Measurements from ENCODE around the gene SWT1.
"Not testable (repeated sequence)": the region's sequence is repeated elsewhere in the genome, so short reads cannot be mapped to it uniquely, and the experiment has no call there.

SWT1 gene

GRCh38 chr1:185321653-185322221, 164.8 kb downstream of the SWT1 start:
- H3K36me3 Mint-ChIP-seq; H3K9me3 Mint-ChIP-seq (ENCODE audit: low read depth): not testable (repeated sequence)
- H3K4me1 Mint-ChIP-seq (ENCODE audit: low read depth) = peaks cover 13% of the 10 kb centered on the region

GRCh38 chr1:185322636-185323035, 165.7 kb downstream of the SWT1 start:
- no peak overlapping the region for H3K4me3 Mint-ChIP-seq
- H3K27ac Mint-ChIP-seq = no peak overlapping the region
- no peaks in the 10 kb centered on the region for H3K9me3 Mint-ChIP-seq (ENCODE audit: low read depth)
- peaks cover 10% of the 10 kb centered on the region for H3K4me1 Mint-ChIP-seq (ENCODE audit: low read depth)
- no peaks in the 10 kb centered on the region for H3K27me3 Mint-ChIP-seq
- no peaks in the 10 kb centered on the region for H3K36me3 Mint-ChIP-seq

More at GRCh38 chr1:185321653-185322221, 164.8 kb downstream of the SWT1 start:
- not testable (repeated sequence) for H3K27me3 Mint-ChIP-seq, H3K27ac Mint-ChIP-seq, H3K4me3 Mint-ChIP-seq

GRCh38 chr1:185324118-185324517, 167.2 kb downstream of the SWT1 start:
- H3K9me3 Mint-ChIP-seq (ENCODE audit: low read depth) = peaks cover 4% of the 10 kb centered on the region
- H3K4me3 Mint-ChIP-seq = no peak overlapping the region
- no peak overlapping the region for H3K27ac Mint-ChIP-seq
- H3K27me3 Mint-ChIP-seq = no peaks in the 10 kb centered on the region
- H3K4me1 Mint-ChIP-seq (ENCODE audit: low read depth) = no peaks in the 10 kb centered on the region
- H3K36me3 Mint-ChIP-seq = no peaks in the 10 kb centered on the region

- Mint-ChIP-seq H3K36me3 (no peaks in the 10 kb centered on the region), H3K9me3 (ENCODE audit: low read depth) (peaks cover 4% of the 10 kb centered on the region), H3K27ac (no peak overlapping the region), H3K27me3 (no peaks in the 10 kb centered on the region), H3K4me1 (ENCODE audit: low read depth) (no peaks in the 10 kb centered on the region), H3K4me3 (no peak overlapping the region)
Observed at GRCh38 chr1:185325413-185325812, 168.4 kb downstream of the SWT1 start.

GRCh38 chr1:185328255-185328654, 171.3 kb downstream of the SWT1 start:
- Mint-ChIP-seq H3K4me3 (no peak overlapping the region), H3K36me3 (no peaks in the 10 kb centered on the region), H3K9me3 (ENCODE audit: low read depth) (peaks cover 4% of the 10 kb centered on the region), H3K27ac (no peak overlapping the region), H3K27me3 (no peaks in the 10 kb centered on the region), H3K4me1 (ENCODE audit: low read depth) (no peaks in the 10 kb centered on the region)

GRCh38 chr1:185334182-185334581, 177.2 kb downstream of the SWT1 start:
- H3K36me3 Mint-ChIP-seq = no peaks in the 10 kb centered on the region
- H3K4me3 Mint-ChIP-seq = no peak overlapping the region
- no peak overlapping the region for H3K27ac Mint-ChIP-seq
- no peaks in the 10 kb centered on the region for H3K27me3 Mint-ChIP-seq
- peaks cover 20% of the 10 kb centered on the region for H3K4me1 Mint-ChIP-seq (ENCODE audit: low read depth)
- peaks cover 3% of the 10 kb centered on the region for H3K9me3 Mint-ChIP-seq (ENCODE audit: low read depth)

- H3K4me1 Mint-ChIP-seq (ENCODE audit: low read depth) = peaks cover 38% of the 10 kb centered on the region
- no peaks in the 10 kb centered on the region for H3K36me3 Mint-ChIP-seq
- no peak overlapping the region for H3K4me3 Mint-ChIP-seq
- H3K27me3 Mint-ChIP-seq = no peaks in the 10 kb centered on the region
- H3K9me3 Mint-ChIP-seq (ENCODE audit: low read depth) = peaks cover 3% of the 10 kb centered on the region
- H3K27ac Mint-ChIP-seq = no peak overlapping the region
Observed at GRCh38 chr1:185337246-185337645, 180.3 kb downstream of the SWT1 start.

GRCh38 chr1:185338719-185339622, 182.0 kb downstream of the SWT1 start:
- no peaks in the 10 kb centered on the region for H3K36me3 Mint-ChIP-seq
- peaks cover 3% of the 10 kb centered on the region for H3K9me3 Mint-ChIP-seq (ENCODE audit: low read depth)
- H3K27me3 Mint-ChIP-seq = no peaks in the 10 kb centered on the region
- H3K4me1 Mint-ChIP-seq (ENCODE audit: low read depth) = peaks cover 38% of the 10 kb centered on the region
- H3K4me3 Mint-ChIP-seq = peak overlapping the region; percentile 13
- peak overlapping the region; percentile 74 for H3K27ac Mint-ChIP-seq

- H3K27ac Mint-ChIP-seq = no peak overlapping the region
- peaks cover 41% of the 10 kb centered on the region for H3K4me1 Mint-ChIP-seq (ENCODE audit: low read depth)
- H3K4me3 Mint-ChIP-seq = no peak overlapping the region
- no peaks in the 10 kb centered on the region for H3K36me3 Mint-ChIP-seq
- H3K9me3 Mint-ChIP-seq (ENCODE audit: low read depth) = no peaks in the 10 kb centered on the region
- H3K27me3 Mint-ChIP-seq = no peaks in the 10 kb centered on the region
Observed at GRCh38 chr1:185341196-185341781, 184.3 kb downstream of the SWT1 start.
